ENCODE results near the gene PIGC.

Gene PIGC

GRCh38 chr1:172477741-172478140 lies 33.9 kb upstream of the PIGC start:
- no peak overlapping the region for H4K8ac ChIP-seq (ENCODE audit: low read depth, low read length)
- no peak overlapping the region for H2BK5ac ChIP-seq (ENCODE audit: low read length)
- H2BK12ac ChIP-seq (ENCODE audit: low read length) = no peak overlapping the region
- no peak overlapping the region for H3K4me3 ChIP-seq (ENCODE audit: low read length in 2 of 2)
- H2AFZ ChIP-seq (ENCODE audit: low read length) = no peak overlapping the region
- no peak overlapping the region for H2BK120ac ChIP-seq (ENCODE audit: low read depth, low read length)
- H3K36me3 ChIP-seq (replicated peaks in 1 of 2; ENCODE audit: control insufficient read depth in 2 of 2, insufficient read depth in 2 of 2, low read length in 2 of 2) = no peaks in the 10 kb centered on the region
- no peaks in the 10 kb centered on the region for H3K79me1 ChIP-seq (ENCODE audit: low read depth, low read length)
- H3K9ac ChIP-seq (ENCODE audit: low read depth, low read length, poor library complexity) = no peak overlapping the region
- H3K4me2 ChIP-seq (ENCODE audit: insufficient read depth, low read length, poor library complexity, severe bottlenecking) = no peak overlapping the region
- H3K27ac ChIP-seq (replicated peaks; ENCODE audit: low read length) = no peak overlapping the region
- no peaks in the 10 kb centered on the region for H3K9me3 ChIP-seq (replicated peaks in 1 of 2; ENCODE audit: control insufficient read depth in 2 of 2, insufficient read depth in 1 of 2, low read depth in 1 of 2, low read length in 2 of 2)
- peaks cover 0 to 2% (median 0%) of the 10 kb centered on the region in 3 experiments for H3K27me3 ChIP-seq (ENCODE audit: control insufficient read depth in 3 of 3, insufficient read depth in 3 of 3, low read depth in 1 of 3, low read length in 3 of 3)
- H2AK5ac ChIP-seq (ENCODE audit: low read depth, low read length) = no peak overlapping the region
- no peak overlapping the region for H3K14ac ChIP-seq (ENCODE audit: low read length)
- no peak overlapping the region for H2BK15ac ChIP-seq (ENCODE audit: low read length)
- H3K4me1 ChIP-seq (ENCODE audit: control insufficient read depth in 2 of 2, insufficient read depth in 1 of 2, low read depth in 1 of 2, low read length in 2 of 2) = no peaks in the 10 kb centered on the region
- WGBS, 2 donors (ENCODE audit: extremely low coverage in 2 of 2, insufficient read length in 2 of 2, insufficient replicate concordance in 1 of 2) = no CpG with 5 or more reads among the region's 1 CpG
- no peak overlapping the region for H3K18ac ChIP-seq (ENCODE audit: low read length)
- no peak for DNase-seq (ENCODE audit: low spot score)
- no peak overlapping the region for H3K23ac ChIP-seq (ENCODE audit: low read depth, low read length, poor library complexity)
- H3K4ac ChIP-seq (ENCODE audit: low read length) = no peak overlapping the region
- H4K91ac ChIP-seq (ENCODE audit: low read depth, low read length, poor library complexity) = no peak overlapping the region

DNA sequence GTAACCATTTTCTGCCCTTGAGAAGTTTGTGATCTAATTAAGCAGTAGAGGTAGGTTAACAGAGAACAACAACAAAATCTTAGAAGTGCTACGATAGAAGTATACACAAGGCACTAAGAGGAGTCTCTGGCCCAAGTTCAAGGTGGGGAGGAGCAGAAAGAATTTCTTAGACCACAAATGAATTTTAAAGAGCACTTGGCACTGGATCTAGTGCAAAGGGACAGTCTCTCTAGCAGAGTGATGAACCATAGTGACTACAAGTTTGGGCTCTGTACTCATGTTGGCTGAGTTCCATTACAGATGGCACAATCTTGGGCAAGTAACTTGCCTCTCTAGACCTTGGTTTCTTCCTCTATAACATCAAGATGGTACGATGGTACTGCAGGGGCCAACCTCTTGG lies 33.3 kb upstream of the PIGC start:
- no peak overlapping the region for H2BK15ac ChIP-seq (ENCODE audit: low read length)
- H3K18ac ChIP-seq (ENCODE audit: low read length) = no peak overlapping the region
- no peaks in the 10 kb centered on the region for H3K79me1 ChIP-seq (ENCODE audit: low read depth, low read length)
- no peak overlapping the region for H3K4me2 ChIP-seq (ENCODE audit: insufficient read depth, low read length, poor library complexity, severe bottlenecking)
- H3K9me3 ChIP-seq (replicated peaks in 1 of 2; ENCODE audit: control insufficient read depth in 2 of 2, insufficient read depth in 1 of 2, low read depth in 1 of 2, low read length in 2 of 2) = no peaks in the 10 kb centered on the region
- H2BK5ac ChIP-seq (ENCODE audit: low read length) = no peak overlapping the region
- H3K14ac ChIP-seq (ENCODE audit: low read length) = no peak overlapping the region
- no peak overlapping the region for H2AK5ac ChIP-seq (ENCODE audit: low read depth, low read length)
- H3K4ac ChIP-seq (ENCODE audit: low read length) = no peak overlapping the region
- H3K4me1 ChIP-seq (ENCODE audit: control insufficient read depth in 2 of 2, insufficient read depth in 1 of 2, low read depth in 1 of 2, low read length in 2 of 2) = no peaks in the 10 kb centered on the region
- H3K27me3 ChIP-seq (ENCODE audit: control insufficient read depth in 3 of 3, insufficient read depth in 3 of 3, low read depth in 1 of 3, low read length in 3 of 3) = peaks cover 0 to 2% (median 0%) of the 10 kb centered on the region in 3 experiments
- WGBS, 2 donors (ENCODE audit: extremely low coverage in 2 of 2, insufficient read length in 2 of 2, insufficient replicate concordance in 1 of 2) = no CpG with 5 or more reads among the region's 2 CpGs
- no peak overlapping the region for H2AFZ ChIP-seq (ENCODE audit: low read length)
- no peak overlapping the region for H3K23ac ChIP-seq (ENCODE audit: low read depth, low read length, poor library complexity)
- no peaks in the 10 kb centered on the region for H3K36me3 ChIP-seq (replicated peaks in 1 of 2; ENCODE audit: control insufficient read depth in 2 of 2, insufficient read depth in 2 of 2, low read length in 2 of 2)
- no peak overlapping the region for H3K27ac ChIP-seq (replicated peaks; ENCODE audit: low read length)
- H2BK120ac ChIP-seq (ENCODE audit: low read depth, low read length) = no peak overlapping the region
- H4K8ac ChIP-seq (ENCODE audit: low read depth, low read length) = no peak overlapping the region
- DNase-seq (ENCODE audit: low spot score) = no peak
- no peak overlapping the region for H3K9ac ChIP-seq (ENCODE audit: low read depth, low read length, poor library complexity)
- H4K91ac ChIP-seq (ENCODE audit: low read depth, low read length, poor library complexity) = no peak overlapping the region
- H3K4me3 ChIP-seq (ENCODE audit: low read length in 2 of 2) = no peak overlapping the region
- H2BK12ac ChIP-seq (ENCODE audit: low read length) = no peak overlapping the region

DNA sequence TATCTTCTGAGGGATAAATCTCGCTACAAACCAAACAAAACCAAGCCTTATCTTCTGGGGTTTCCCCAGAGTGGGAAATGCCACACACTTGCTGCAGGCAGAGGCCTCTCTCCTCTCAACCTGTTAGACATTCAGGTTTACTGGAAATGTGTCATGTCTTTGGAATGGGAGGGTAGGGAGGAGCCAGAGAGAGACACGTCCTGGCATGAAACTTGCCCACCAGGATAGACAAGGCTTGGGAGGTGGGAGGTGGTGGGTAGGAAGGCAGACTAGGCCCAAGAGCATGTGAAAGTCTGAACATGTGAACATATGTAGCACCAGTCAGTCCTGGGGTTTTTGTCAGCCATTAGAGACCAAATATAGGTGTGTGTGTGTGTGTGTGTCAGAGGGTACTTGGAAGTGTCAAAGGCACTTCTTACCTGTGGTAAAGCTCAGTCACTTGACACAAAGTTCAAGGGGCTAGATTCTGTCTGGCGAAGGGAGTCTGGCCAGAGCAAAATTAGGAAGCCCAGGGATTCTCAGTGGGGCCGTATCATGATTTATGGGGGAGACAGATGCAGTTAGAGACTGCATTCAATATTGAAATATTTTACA lies 32.4 kb upstream of the PIGC start:
- Histone ChIP-seq H2BK12ac (ENCODE audit: low read length) (no peak overlapping the region), H2BK15ac (ENCODE audit: low read length) (no peak overlapping the region), H2AK5ac (ENCODE audit: low read depth, low read length) (no peak overlapping the region), H4K91ac (ENCODE audit: low read depth, low read length, poor library complexity) (no peak overlapping the region), H2BK5ac (ENCODE audit: low read length) (no peak overlapping the region), H3K9me3 (replicated peaks in 1 of 2; ENCODE audit: control insufficient read depth in 2 of 2, insufficient read depth in 1 of 2, low read depth in 1 of 2, low read length in 2 of 2) (no peaks in the 10 kb centered on the region), H3K9ac (ENCODE audit: low read depth, low read length, poor library complexity) (no peak overlapping the region), H2AFZ (ENCODE audit: low read length) (peak overlapping the region; percentile 47), H3K4me1 (ENCODE audit: control insufficient read depth in 2 of 2, insufficient read depth in 1 of 2, low read depth in 1 of 2, low read length in 2 of 2) (no peaks in the 10 kb centered on the region), H3K4me3 (ENCODE audit: low read length in 2 of 2) (no peak overlapping the region), H3K23ac (ENCODE audit: low read depth, low read length, poor library complexity) (no peak overlapping the region), H3K14ac (ENCODE audit: low read length) (no peak overlapping the region), H3K18ac (ENCODE audit: low read length) (peak overlapping the region; percentile 27), H3K27me3 (ENCODE audit: control insufficient read depth in 3 of 3, insufficient read depth in 3 of 3, low read depth in 1 of 3, low read length in 3 of 3) (no peaks in the 10 kb centered on the region), H2BK120ac (ENCODE audit: low read depth, low read length) (no peak overlapping the region), H4K8ac (ENCODE audit: low read depth, low read length) (no peak overlapping the region), H3K27ac (replicated peaks; ENCODE audit: low read length) (no peak overlapping the region), H3K4ac (ENCODE audit: low read length) (no peak overlapping the region), H3K79me1 (ENCODE audit: low read depth, low read length) (no peaks in the 10 kb centered on the region), H3K4me2 (ENCODE audit: insufficient read depth, low read length, poor library complexity, severe bottlenecking) (no peak overlapping the region), H3K36me3 (replicated peaks in 1 of 2; ENCODE audit: control insufficient read depth in 2 of 2, insufficient read depth in 2 of 2, low read length in 2 of 2) (no peaks in the 10 kb centered on the region)
- no CpG with 5 or more reads among the region's 4 CpGs for WGBS, 2 donors (ENCODE audit: extremely low coverage in 2 of 2, insufficient read length in 2 of 2, insufficient replicate concordance in 1 of 2)
- DNase-seq (ENCODE audit: low spot score) = no peak

DNA sequence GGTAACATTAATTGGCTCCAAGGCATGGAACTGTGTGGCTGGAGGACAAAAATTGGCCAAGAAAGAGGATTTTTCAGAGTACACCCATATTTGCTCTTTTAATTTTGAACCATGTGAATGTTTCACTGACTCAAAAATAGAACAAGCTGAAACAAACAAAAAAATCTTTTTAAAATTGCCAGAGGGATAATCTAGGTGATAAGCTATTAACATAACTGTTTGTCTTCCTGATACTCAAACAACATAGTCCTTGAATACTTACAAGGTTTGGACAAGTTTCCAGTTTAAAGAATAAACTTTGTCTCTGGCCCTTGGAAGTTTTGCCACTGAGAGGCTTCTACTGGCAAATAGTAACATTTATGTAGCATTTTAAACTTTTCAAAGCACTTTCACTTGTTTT lies 30.0 kb upstream of the PIGC start:
- Histone ChIP-seq H3K9me3 (replicated peaks in 1 of 2; ENCODE audit: control insufficient read depth in 2 of 2, insufficient read depth in 1 of 2, low read depth in 1 of 2, low read length in 2 of 2) (no peaks in the 10 kb centered on the region), H3K4me3 (ENCODE audit: low read length in 2 of 2) (no peak overlapping the region), H3K23ac (ENCODE audit: low read depth, low read length, poor library complexity) (no peak overlapping the region), H3K4me2 (ENCODE audit: insufficient read depth, low read length, poor library complexity, severe bottlenecking) (no peak overlapping the region), H2AK5ac (ENCODE audit: low read depth, low read length) (no peak overlapping the region), H3K9ac (ENCODE audit: low read depth, low read length, poor library complexity) (no peak overlapping the region), H4K8ac (ENCODE audit: low read depth, low read length) (no peak overlapping the region), H3K79me1 (ENCODE audit: low read depth, low read length) (no peaks in the 10 kb centered on the region), H3K4ac (ENCODE audit: low read length) (no peak overlapping the region), H3K27ac (replicated peaks; ENCODE audit: low read length) (no peak overlapping the region), H3K27me3 (ENCODE audit: control insufficient read depth in 3 of 3, insufficient read depth in 3 of 3, low read depth in 1 of 3, low read length in 3 of 3) (no peaks in the 10 kb centered on the region), H2BK12ac (ENCODE audit: low read length) (no peak overlapping the region), H3K14ac (ENCODE audit: low read length) (no peak overlapping the region), H2BK15ac (ENCODE audit: low read length) (no peak overlapping the region), H2BK120ac (ENCODE audit: low read depth, low read length) (no peak overlapping the region), H2BK5ac (ENCODE audit: low read length) (no peak overlapping the region), H3K18ac (ENCODE audit: low read length) (no peak overlapping the region), H3K36me3 (replicated peaks in 1 of 2; ENCODE audit: control insufficient read depth in 2 of 2, insufficient read depth in 2 of 2, low read length in 2 of 2) (no peaks in the 10 kb centered on the region), H3K4me1 (ENCODE audit: control insufficient read depth in 2 of 2, insufficient read depth in 1 of 2, low read depth in 1 of 2, low read length in 2 of 2) (no peaks in the 10 kb centered on the region), H4K91ac (ENCODE audit: low read depth, low read length, poor library complexity) (no peak overlapping the region), H2AFZ (ENCODE audit: low read length) (no peak overlapping the region)
- DNase-seq (ENCODE audit: low spot score) = no peak
